Hepatocyte (in vitro differentiated cells): ENCODE results near the gene AMDHD2.
"Not testable (repeated sequence)": the region's sequence is repeated elsewhere in the genome, so short reads cannot be mapped to it uniquely, and the experiment has no call there.

ENCODE experiments used
- EZH2 ChIP-seq: fragments of 200-600 bp; sonication (generic); IDR thresholded peaks from 2 replicates; pipeline ENCODE4 v1.6.1; 2016; ENCODE audit warnings: antibody characterized with exemption, mild to moderate bottlenecking, borderline replicate concordance
- EZH2phosphoT487 ChIP-seq: fragments of 200-600 bp; sonication (generic); IDR thresholded peaks from one replicate; pipeline ENCODE4 v1.6.1; 2018; ENCODE audit warnings: antibody characterized with exemption, mild to moderate bottlenecking, low read depth, moderate library complexity; ENCODE audit not compliant: unreplicated experiment, severe bottlenecking
- TF ChIP-seq, protein P1 (sequence below): fragments of 200-600 bp; sonication (generic); IDR thresholded peaks from 2 replicates; pipeline ENCODE4 v1.5.1; 2016; ENCODE audit warnings: antibody characterized with exemption, mild to moderate bottlenecking; ENCODE audit not compliant: poor library complexity

DNA sequence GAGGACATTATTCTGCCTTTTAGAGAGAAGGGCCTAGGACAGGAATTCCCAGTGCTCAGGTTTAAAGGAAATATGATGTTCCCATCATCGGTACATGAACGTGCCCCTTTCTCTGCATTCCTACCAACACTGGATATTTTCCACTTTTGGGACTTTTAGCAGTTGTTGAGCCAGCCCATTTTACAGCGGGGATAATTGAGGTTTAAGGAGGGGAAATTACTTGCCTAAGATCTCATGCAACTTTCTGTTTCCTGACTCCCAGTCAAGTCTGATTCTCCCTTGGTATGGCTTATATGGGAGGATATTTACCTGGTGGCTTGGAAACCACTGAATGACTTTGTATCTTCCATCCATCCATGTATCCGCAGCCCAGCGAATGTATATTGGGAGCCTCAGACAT is 14.2 kb downstream of the AMDHD2 start:
- TF ChIP-seq, protein P1, sequence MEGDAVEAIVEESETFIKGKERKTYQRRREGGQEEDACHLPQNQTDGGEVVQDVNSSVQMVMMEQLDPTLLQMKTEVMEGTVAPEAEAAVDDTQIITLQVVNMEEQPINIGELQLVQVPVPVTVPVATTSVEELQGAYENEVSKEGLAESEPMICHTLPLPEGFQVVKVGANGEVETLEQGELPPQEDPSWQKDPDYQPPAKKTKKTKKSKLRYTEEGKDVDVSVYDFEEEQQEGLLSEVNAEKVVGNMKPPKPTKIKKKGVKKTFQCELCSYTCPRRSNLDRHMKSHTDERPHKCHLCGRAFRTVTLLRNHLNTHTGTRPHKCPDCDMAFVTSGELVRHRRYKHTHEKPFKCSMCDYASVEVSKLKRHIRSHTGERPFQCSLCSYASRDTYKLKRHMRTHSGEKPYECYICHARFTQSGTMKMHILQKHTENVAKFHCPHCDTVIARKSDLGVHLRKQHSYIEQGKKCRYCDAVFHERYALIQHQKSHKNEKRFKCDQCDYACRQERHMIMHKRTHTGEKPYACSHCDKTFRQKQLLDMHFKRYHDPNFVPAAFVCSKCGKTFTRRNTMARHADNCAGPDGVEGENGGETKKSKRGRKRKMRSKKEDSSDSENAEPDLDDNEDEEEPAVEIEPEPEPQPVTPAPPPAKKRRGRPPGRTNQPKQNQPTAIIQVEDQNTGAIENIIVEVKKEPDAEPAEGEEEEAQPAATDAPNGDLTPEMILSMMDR: not testable (repeated sequence)
- TF ChIP-seq EZH2, EZH2phosphoT487: not testable (repeated sequence)
